GM13977 (cell line): Measurements from ENCODE around the gene MBD6.
A peak's percentile ranks its signal among the peaks of the same experiment; 100 is the strongest.

ENCODE experiments used
- DNase-seq: peaks from one replicate; pipeline ENCODE4 v3.0.0; 2012; ENCODE audit warnings: low spot score
- CTCF ChIP-seq: IDR thresholded peaks from 2 replicates; pipeline ENCODE4 v1.5.1; 2012; ENCODE audit warnings: mild to moderate bottlenecking, control low read depth; ENCODE audit not compliant: insufficient read depth; ENCODE audit errors: extremely low read depth, missing control alignments
- in situ Hi-C: fragments of 300-500 bp; cut with MboI; formaldehyde crosslinking; loops from one replicate; pipeline ENCODE4 v1.12.0; 2022; ENCODE audit warnings: low sequenced_read_pairs, low pct_unique_long_range_greater_than_20kb, mixed read lengths, inconsistent platforms; ENCODE audit not compliant: unreplicated experiment

MBD6 gene

GRCh38 chr12:57519796-57520052, 2.9 kb upstream of the MBD6 start:
- TF ChIP-seq CTCF: no peak
- in situ Hi-C loops: no loop called here
- no peak for DNase-seq

- no peak for TF ChIP-seq CTCF
- in situ Hi-C loops: no loop called here
- DNase-seq: peak; percentile 96
Observed at GRCh38 chr12:57520053-57520818, 2.4 kb upstream of the MBD6 start, which contains the start of gene DDIT3. Gene DDIT3, minus strand, starts transcription at chr12:57520514. Its CDS starts 3,108 bp downstream, at chr12:57517406.

- no peak for TF ChIP-seq CTCF
- no peak for DNase-seq
- in situ Hi-C loops: no loop called here
Observed at GRCh38 chr12:57521525-57522010, 1.1 kb upstream of the MBD6 start.

- no peak for TF ChIP-seq CTCF
- in situ Hi-C loops: no loop called here
- no peak for DNase-seq
Observed at GRCh38 chr12:57522887-57523705, 472 bp downstream of the MBD6 start.

GRCh38 chr12:57523706-57524614, 1.3 kb downstream of the MBD6 start:
- peak; percentile 54 for DNase-seq
- in situ Hi-C loops: no loop called here
- no peak for TF ChIP-seq CTCF
